Psoas muscle (tissue), 8 donors: ENCODE measurements around the gene NAPEPLD. TPM values are rescaled to one million over a fixed set of nuclear protein-coding genes. Genes with fewer than 3 reads are reported as not detected.
"Not testable (repeated sequence)": the region's sequence is repeated elsewhere in the genome, so short reads cannot be mapped to it uniquely, and the experiment has no call there.

Experiments used
- ATAC-seq, 4 donors: fragments of 200-7000 bp; cut with Tn5 transposase; one replicate each; pipeline ENCODE4 v1.9.1; 2020; ENCODE audit warnings: moderate library complexity in 3 of 4, mild to moderate bottlenecking in 2 of 4
- DNase-seq, 2 donors: peaks; one replicate each; pipeline ENCODE4 v3.0.0-alpha.2; 2020
- H3K27ac ChIP-seq: fragments of 200-600 bp; one replicate; pipeline ENCODE4 v1.8.0; 2022
- H3K27me3 ChIP-seq, 3 donors: fragments of 200-600 bp in 1 of 3; one replicate each; pipeline versions ENCODE4 v1.6.1 to v1.8.0; 2013 to 2022; ENCODE audit warnings: low read length in 2 of 3, mild to moderate bottlenecking in 2 of 3, moderate library complexity in 1 of 3; ENCODE audit not compliant: insufficient read depth in 3 of 3
- H3K36me3 ChIP-seq, 2 donors: fragments of 200-600 bp in 1 of 2; one replicate each; pipeline versions ENCODE4 v1.6.1 to v1.8.0; 2013 to 2022; ENCODE audit warnings: low read depth in 1 of 2, mild to moderate bottlenecking in 1 of 2, moderate library complexity in 1 of 2; ENCODE audit not compliant: insufficient read depth in 1 of 2
- H3K4me1 ChIP-seq: fragments of 200-600 bp; one replicate; pipeline ENCODE4 v1.8.0; 2022
- H3K4me3 ChIP-seq: fragments of 200-600 bp; one replicate; pipeline ENCODE4 v1.8.0; 2022; ENCODE audit warnings: mild to moderate bottlenecking
- H3K9me3 ChIP-seq: fragments of 200-600 bp; one replicate; pipeline ENCODE4 v1.8.0; 2022
- CTCF ChIP-seq: fragments of 200-600 bp; IDR thresholded peaks from one replicate; pipeline ENCODE4 v1.8.0; 2022; ENCODE audit warnings: antibody characterized with exemption
- WGBS, 3 donors: extraction: QIAGEN DNeasy Blood & Tissue Kit; methylation state at CpG; one replicate each; pipeline versions ENCODE4 v1.1.6 to v1.1.7; 2013; 5-methylcytosine and 5-hydroxymethylcytosine counted together
- intact Hi-C, 2 donors: fragments of 100-400 bp; cut with DNase I; formaldehyde crosslinking; loops; one replicate each; pipeline versions ENCODE4 v1.11.0 to v1.14.2; 2022
- polyA plus RNA-seq, 3 donors: library from polyadenylated mRNA; stranded (reverse); fragments of 200-250 nt; gene quantifications; one replicate each; pipeline ENCODE4 v1.2.3, GENCODE V29; 2013
- total RNA-seq, 4 donors: library from RNA; stranded (reverse); fragmentation: NEBNext Ultra II Directional in 2 of 4; extraction: Animal tissue kit (Norgen Biotek cat#: 25700) in 2 of 4; gene quantifications; one replicate each; pipeline versions ENCODE4 v1.2.1 to v1.2.4, GENCODE V29; 2021 to 2023
- donor health status: healthy with polysubstance abuse.
- donor health status: DM: no; HTN: no; CAD: no; lungs with moderate emphysema.
- donor health status: Bipolar disorder and iron deficiency.
- donor health status: healthy.
- donor health status: DM: yes; HTN: yes; CAD: no.
- donor health status: DM: no; HTN: no; CAD: no.
- donor health status: DM: no; HTN: no; CAD: no.
- donor health status: DM: yes; HTN: yes; CAD: no.

NAPEPLD gene
- total and polyA plus RNA-seq, 7 donors: 2.9 to 9.7 (median 5.5) TPM

- WGBS, 3 donors: 60 to 80% (median 68%) methylated on average over 3 of the region's 3 CpGs
- H3K4me3 ChIP-seq, DNase-seq, H3K27me3 ChIP-seq, H3K4me1 ChIP-seq, H3K27ac ChIP-seq, H3K9me3 ChIP-seq, intact Hi-C loops, H3K36me3 ChIP-seq: not testable (repeated sequence)
- peak; percentile 61 to 89 (median 68) for ATAC-seq
Measured at GRCh38 chr7:103161998-103162616, 13.2 kb upstream of the NAPEPLD start.

- H3K4me3 ChIP-seq, DNase-seq, H3K9me3 ChIP-seq, H3K27me3 ChIP-seq, intact Hi-C loops, H3K27ac ChIP-seq, H3K36me3 ChIP-seq, ATAC-seq, H3K4me1 ChIP-seq: not testable (repeated sequence)
- 78 to 81% (median 80%) methylated on average over 1 of the region's 1 CpG for WGBS, 3 donors
Measured at GRCh38 chr7:103159072-103159471, 10.2 kb upstream of the NAPEPLD start.

GRCh38 chr7:103155331-103156024, 6.6 kb upstream of the NAPEPLD start:
- not testable (repeated sequence) for H3K4me3 ChIP-seq

DNA sequence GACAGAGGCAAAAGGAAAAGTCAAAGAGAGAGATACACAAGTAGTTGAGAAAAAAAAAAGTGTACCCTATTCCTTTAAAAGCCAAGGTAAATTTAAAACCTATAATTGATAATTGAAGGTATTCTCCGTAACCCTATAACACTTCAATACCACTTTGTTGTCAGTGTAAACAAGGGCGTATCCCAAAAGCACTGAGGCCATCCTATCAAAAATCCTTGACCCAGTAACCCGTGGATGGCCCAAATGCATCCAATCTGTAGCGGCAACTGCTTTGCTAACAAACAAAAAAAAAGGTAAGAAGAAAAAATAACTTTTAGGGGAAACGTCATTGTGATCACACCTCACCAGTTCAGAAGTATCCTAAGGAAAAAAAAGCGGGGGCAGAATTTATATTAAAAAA, 5.1 kb upstream of the NAPEPLD start:
- 87 to 89% (median 88%) methylated on average over 6 of the region's 6 CpGs for WGBS, 3 donors

More at GRCh38 chr7:103155331-103156024, 6.6 kb upstream of the NAPEPLD start:
- 92 to 97% (median 93%) methylated on average over 8 of the region's 8 CpGs for WGBS, 3 donors
- H3K27ac ChIP-seq, H3K4me1 ChIP-seq, H3K9me3 ChIP-seq, H3K27me3 ChIP-seq, ATAC-seq, DNase-seq, intact Hi-C loops, H3K36me3 ChIP-seq: not testable (repeated sequence)

DNA sequence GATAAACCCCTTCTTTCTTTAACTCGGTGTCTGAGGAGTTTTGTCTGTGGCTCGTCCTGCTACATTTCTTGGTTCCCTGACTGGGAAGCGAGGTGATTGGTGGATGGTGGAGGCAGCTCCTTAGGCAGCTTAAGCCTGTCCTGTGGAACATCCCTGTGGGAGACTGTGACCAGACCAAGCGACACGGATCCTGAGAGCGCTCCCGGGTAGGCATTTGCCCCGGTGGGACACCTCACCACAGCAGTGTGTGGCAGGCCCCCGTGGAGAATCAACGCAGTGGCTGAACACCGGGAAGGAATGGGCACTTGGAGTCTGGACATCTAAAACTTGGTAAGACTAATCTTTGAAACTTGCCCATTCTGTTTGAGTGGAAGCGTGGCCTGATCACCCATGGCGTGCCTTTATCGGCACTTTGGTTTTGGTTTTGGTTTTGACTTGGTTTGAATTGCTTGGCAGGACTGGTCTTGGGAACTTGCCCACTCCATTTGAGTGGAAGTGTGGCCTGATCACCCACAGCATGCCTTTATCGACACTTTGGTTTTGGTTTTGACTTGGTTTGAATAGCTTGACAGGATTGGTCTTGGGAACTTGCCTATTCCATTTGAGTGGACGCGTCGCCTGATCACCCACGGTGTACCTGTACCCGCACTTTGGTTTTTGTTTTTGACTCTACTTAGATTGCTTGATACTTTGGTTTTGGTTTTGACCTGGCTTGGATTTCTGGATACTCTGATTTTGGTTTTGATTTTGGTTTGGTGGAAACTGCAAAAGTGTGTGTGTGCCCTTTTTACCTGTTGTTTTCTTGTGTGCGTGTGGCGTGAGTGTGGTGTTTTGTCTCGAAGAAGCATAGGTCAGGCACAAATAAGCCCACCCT, 4.1 kb upstream of the NAPEPLD start:
- ATAC-seq, H3K4me3 ChIP-seq, H3K36me3 ChIP-seq, H3K27me3 ChIP-seq, H3K4me1 ChIP-seq, H3K27ac ChIP-seq, H3K9me3 ChIP-seq, DNase-seq, intact Hi-C loops: not testable (repeated sequence)
- WGBS, 3 donors: 95 to 96% (median 96%) methylated on average over 23 of the region's 23 CpGs

More for the DNA sequence above, 5.1 kb upstream of the NAPEPLD start:
- H3K4me3 ChIP-seq: no peak overlapping the region
- ATAC-seq (no peak), DNase-seq (no peak)
- H3K27ac ChIP-seq: no peak overlapping the region
- no peaks in the 10 kb centered on the region for H3K4me1 ChIP-seq
- H3K36me3 ChIP-seq: no peaks in the 10 kb centered on the region
- no peak for TF ChIP-seq CTCF
- H3K9me3 ChIP-seq: no peaks in the 10 kb centered on the region
- intact Hi-C loops: no loop called here
- no peaks in the 10 kb centered on the region for H3K27me3 ChIP-seq

DNA sequence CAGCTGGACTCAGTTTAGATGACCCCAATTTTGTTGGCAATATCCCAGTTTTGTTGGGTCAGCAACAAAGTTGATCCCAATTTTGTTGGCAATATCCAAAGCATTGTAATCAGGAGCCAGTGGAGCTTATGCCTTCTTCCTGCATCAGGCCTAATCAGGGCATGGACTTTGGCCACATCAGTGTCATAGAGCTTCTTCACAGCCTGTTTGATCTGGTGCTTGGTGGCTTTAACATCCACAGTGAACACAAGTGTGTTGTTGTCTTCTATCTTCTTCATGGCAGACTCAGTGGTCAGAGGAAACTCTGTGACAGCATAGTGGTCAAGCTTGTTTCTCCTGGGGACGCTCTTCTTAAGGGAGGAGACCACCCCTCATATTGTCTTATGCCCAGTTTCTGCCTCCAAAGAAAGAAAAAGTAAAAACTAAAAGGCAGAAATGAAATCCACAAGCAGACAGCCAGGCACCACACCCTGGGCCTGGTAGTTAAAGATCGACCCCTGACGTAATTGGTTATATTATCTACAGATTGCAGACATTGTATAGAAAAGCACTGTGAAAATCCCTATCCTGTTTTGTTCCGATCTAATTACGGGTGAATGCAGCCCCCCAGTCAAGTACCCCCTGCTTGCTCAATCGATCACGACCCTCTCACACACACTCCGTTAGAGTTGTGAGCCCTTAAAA, 3.2 kb upstream of the NAPEPLD start:
- H3K9me3 ChIP-seq, intact Hi-C loops, H3K27me3 ChIP-seq, H3K27ac ChIP-seq, H3K4me3 ChIP-seq, H3K36me3 ChIP-seq, ATAC-seq, H3K4me1 ChIP-seq, DNase-seq: not testable (repeated sequence)
- WGBS, 3 donors: 90 to 94% (median 92%) methylated on average over 8 of the region's 8 CpGs
